Measurements from ENCODE around the gene AADACL2.
A peak's percentile ranks its signal among the peaks of the same experiment; 100 is the strongest.
"Not testable (repeated sequence)": the region's sequence is repeated elsewhere in the genome, so short reads cannot be mapped to it uniquely, and the experiment has no call there.

AADACL2 gene

DNA sequence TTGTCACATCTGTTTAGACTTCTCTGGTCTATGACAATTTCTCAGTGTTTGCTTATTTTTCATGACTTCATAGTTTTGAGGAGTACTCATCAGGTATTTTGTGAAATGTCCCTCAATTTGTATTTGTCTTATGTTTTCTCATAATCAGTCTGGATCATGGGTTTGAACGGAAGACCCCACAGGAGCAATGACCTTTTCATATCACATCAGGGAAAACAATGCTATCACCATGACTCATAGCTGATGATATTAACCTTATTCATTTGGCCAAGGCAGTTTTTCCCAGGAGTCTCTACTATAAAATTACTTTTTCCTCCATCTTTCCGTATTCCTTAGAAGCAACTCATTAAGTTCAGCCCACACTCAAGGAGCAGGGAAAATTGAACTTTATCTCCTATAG, 32.7 kb downstream of the AADACL2 start:
- DNase-seq (ENCODE audit: low read depth) = peak; percentile 31

DNA sequence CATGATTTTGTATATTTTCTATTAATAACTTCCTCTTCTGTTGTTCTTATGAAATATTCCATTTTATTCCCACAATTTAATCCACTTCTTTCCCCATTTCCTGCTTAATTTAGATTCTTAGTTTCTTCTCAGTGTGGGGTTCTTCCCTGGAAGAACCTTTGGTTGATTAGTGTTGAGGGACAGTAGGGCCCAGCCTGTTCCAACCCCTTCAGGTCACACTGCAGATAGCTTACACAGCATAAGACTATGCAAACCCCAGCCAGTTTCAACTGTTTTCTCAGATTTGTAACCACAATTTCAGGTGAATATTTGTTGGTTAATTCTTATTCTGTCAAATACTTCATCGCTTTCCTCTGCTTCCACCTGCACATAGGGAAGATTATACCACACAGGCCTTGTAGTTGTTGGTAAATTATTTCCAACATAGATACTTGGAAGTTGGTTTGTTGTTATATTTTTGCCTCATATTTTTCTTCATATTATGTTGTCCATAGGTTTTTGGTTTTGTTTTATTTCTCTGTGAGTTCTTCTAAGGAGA, 34.7 kb downstream of the AADACL2 start:
- no peak for DNase-seq (ENCODE audit: low read depth)

DNA sequence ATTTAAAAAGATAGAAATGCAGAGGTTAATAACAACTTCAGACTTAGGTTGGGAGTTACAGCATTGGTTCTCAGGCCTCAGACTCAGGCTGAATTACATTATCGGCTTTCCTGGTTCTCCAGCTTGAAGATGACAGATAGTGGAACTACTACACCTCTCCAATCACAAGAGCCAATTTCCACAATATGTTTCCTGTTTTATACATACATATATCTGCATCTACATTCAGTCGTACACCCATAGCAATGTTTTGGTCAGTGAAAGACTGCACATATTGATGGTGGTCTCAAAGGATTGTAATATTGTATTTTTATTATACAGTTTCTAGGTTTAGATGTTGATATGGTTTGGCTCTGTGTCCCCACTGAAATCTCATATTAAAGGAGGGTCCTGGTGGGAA, 35.4 kb downstream of the AADACL2 start:
- no peak for DNase-seq (ENCODE audit: low read depth)

DNA sequence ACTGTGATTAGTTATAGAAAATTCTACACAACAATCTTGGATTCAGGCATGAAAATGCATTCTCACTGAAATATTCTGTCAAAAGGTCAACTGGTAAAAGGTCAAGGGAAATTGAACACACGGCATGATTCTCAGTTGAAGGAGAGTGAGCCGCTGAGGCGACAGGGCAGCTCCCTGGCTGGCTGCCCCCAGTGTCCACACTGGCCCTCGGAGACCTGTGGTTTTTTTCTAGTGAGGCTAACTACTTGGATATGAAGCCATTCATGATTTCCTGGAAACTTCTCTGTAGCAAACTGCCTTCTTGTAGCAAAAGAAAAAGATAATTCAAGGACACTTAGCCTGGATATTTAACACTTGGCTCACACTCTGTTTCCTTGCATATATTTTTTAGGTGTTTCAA, 37.2 kb downstream of the AADACL2 start:
- no peak for DNase-seq (ENCODE audit: low read depth)

DNA sequence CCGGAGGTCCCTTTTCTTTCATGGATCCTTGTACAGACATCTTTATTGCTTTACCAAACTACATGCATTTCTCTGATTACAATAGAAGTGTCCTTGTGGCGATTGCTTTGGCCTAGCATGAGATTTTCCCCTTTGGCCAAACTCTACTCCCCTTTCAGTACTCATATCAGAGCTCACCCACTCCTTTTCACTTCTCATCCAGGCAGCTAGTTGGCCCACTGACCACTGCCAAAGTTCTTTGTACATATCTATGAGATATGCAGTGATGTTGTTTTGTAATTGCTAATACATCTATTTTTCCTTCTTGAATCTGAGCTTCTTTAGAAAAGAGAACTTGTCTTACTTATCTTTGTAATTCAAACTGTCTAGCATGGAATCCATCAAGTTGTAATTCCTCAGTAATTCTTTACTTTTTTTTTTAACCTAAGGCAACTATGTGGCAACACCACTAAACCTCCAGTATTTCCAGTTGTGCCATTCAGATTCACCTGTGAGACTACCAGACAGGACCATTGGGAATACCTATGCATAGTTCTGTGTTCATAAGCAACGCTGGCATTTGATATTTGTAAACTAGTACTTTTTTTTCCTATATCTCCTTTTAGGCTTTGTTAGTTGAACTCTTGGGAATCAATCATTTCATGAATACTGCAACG, 39.2 kb downstream of the AADACL2 start:
- no peak for DNase-seq (ENCODE audit: low read depth)

DNA sequence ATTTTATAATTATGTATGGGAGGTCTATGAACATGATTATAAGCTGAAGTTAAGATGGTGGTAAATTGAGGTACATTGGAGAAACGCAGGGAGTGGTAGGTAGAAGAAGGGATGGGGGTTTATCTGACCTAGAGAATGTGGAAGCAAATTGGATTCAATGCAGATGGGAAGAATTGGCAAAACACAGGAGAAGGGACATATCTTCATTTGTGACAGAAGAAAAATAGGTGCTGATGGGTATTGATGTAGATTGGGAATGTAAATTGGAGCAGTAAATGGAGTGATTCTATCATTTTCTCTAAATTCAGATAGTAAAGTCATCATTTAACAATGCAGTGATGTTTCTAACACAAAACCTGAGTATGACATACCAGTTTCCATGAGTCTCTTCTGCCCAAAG, 40.5 kb downstream of the AADACL2 start:
- DNase-seq (ENCODE audit: low read depth) = no peak

DNA sequence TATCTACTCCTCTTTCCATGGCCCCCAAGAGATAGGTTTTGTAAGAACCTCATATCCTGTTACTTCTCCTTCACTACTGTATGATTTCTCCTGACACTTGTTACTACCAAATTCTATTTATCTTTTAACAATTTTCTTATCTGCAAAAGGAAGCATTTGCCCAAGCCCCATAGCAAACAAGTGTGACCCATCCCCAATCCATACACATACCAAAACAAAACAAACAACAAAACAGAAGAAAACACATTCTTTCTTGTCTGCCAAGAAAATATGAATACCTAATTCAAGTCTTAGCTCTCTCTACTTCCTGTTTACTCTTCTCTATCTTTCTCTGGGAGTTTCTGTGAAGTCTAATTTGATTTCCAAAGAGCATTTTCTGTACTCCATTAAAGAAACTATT, 41.2 kb downstream of the AADACL2 start:
- DNase-seq (ENCODE audit: low read depth) = no peak

DNA sequence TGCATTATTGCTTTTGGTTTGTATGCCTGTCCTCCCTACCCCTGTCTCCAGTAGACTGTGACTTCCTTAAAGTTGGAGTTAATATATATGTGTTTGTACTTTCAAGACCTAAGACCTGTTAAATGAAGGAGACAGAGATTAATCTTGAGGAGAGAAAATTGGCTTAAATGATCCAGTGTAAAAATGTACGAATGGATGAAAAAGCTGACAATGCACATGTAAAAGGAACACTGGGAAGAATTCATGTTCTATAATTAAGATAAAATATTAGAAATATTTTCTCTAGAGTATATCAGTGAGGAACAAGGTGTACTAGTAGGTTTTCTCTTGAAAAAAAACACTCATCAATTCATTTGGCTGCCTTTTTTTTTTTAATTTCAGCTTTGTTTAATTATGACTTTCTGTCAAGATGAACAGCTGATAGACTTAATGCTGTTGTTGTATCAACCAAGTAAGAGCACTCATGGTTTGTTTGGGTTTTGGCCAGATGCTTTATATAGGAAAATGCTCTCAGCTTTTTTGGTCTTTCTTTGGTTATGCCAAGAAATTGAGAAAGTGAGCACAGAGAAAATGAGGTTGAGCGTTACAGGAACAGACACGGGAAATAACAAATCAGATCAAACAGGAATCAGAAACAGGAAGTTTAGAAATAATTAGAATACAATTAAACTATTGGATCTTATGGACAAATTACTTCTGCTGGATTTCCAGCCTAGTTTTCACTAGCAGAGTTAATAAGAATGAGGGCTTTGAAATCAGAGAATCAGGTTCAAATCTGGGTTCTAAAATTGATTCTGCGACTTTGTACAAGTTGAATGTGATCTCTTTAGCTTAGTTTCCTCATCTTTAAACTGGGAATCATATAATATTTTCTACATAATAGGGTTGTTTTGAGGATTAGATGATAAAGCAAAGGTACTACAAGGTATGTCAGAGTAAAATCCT, 41.9 kb downstream of the AADACL2 start:
- no peak for DNase-seq (ENCODE audit: low read depth)

DNA sequence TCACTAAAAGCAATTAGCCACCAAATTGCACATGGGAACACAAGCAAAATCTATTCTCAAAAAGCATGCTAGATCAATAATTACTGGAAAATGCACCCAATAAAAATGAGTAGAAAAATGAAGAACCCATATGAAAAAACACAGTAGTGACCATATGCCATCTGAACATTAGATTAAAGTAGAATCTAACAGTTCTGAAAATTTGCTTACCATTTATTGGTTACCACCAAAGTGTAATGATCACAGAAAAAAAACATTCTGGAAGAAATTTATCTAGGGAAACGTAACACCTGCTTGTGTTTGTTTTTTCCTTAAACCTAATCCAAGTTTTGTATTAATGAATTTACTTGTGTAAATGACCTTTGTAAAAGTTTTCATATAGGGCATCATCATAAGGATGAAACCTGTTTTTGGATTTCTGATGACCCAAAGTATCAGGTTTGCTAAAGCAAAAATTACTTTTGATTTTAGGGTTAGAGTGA, 42.6 kb downstream of the AADACL2 start:
- no peak for DNase-seq (ENCODE audit: low read depth)

DNA sequence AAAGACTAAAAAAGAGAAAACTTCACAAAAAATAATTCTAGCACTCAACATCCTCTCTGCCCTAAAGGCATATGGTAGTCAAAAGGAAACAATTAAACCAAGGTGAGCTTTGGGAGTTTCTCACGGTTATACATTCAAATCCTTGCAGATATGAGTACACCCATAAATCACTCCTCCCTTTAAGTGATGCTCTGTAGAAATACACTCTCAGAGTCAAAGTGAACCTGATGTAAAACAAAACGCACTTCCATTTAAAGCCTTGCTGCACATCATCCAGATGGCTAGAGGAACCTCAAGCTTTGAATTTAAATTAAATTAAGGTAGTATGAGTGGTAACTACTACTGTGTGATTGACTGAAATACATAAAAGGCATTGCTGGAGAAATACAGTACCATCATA, 44.2 kb downstream of the AADACL2 start:
- DNase-seq (ENCODE audit: low read depth) = no peak

DNA sequence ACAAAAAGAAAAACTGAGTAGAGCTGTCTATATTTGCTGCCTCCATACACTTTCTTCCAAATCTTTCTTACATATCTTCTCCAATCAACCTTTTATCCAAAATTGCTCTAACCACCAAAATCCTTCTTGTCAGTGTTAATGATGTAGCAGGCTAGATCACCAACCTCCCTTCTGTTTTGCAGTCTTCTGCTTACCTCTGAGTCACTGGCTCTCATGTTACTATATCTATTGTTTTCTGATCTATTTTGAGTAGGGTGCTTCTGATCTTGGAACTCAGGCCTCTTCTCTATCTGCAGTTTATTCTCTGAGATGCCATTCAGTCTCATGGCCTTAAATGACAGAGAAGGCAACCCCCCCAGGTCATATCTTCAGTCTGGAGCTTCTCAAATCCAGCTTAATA, 53.9 kb downstream of the AADACL2 start:
- DNase-seq (ENCODE audit: low read depth) = no peak

DNA sequence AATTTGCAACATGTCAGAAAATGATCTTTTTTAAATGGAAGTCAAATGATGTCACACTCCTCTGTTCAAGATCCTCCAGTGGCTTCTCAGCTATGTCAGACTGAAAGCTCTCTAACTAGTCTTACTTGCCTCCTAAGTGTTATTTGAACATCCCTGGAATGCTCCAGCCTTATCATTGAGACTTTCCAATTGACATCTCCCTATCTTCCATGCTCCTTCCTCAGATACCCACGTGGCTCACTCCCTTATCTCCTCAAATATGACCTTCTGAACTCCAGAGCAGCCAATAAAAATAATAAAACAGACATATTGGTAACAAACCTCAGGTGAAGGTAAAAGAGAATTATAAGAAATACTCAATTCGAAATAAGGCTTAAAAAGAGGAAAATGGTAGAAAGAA, 54.7 kb downstream of the AADACL2 start:
- no peak for DNase-seq (ENCODE audit: low read depth)

DNA sequence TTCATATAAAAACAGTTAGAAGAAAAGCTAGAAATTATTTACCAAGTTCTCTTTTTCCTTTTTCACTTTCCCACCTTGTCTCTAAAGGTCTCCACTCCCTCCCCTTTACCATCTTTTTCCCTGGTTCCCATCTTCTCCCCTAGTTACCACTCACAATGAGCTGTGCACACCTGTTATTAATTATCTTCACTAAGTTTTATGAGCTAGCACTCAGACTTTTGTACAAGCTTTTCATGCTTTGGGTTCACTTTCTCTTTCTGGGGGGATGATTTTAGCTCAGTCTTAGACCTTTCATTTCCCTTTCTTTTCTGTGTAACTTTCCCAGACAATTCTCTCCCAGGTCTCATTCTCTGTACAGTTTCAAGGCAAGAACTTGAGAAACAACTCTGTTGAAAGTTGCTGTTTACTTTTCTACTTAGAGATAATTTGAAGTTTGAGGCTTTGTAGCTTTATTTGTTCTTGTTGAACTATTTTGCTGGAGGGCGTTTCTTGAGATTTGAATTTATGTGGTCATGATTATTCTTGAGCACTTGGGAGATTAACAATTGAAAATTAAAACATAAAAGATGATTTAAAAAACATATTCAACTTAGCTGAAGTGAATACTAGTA, 56.2 kb downstream of the AADACL2 start:
- no peak for DNase-seq (ENCODE audit: low read depth)

DNA sequence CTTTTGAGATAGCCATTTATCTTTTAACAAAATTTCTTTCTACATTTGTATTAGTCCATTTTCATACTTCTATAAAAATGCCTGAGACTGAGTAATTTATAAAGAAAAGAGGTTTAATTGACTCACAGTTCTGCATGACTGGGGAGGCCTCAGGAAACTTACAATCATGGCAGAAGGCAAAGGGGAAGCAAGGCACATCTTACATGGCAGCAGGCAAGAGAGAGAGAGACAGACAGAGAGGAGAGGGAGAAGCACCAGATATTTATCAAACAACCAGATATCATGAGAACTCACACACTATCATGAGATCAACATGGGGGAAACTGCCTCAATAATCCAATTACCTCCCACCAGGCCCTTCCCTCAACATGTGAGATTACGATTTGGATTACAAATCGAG, 57.0 kb downstream of the AADACL2 start:
- DNase-seq (ENCODE audit: low read depth) = not testable (repeated sequence)

DNA sequence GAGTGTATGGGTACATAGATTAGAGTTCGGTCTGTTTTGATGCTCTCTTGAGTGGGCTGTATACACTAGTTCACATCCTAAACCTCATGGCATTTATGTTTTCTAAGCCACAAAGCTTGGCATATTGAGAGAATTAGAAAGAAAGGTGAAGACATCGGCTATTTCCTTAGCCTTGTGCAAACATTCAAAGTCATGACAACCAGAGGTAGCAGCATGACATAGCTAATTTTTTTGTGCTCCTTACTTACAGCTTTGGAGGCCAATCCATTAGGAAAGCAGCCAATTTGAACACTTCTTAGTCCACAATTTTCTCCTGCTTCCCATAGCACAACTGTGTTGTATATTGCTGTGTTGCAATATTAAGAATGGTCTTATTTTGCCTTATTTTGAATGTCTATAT, 58.7 kb downstream of the AADACL2 start:
- DNase-seq (ENCODE audit: low read depth) = no peak

DNA sequence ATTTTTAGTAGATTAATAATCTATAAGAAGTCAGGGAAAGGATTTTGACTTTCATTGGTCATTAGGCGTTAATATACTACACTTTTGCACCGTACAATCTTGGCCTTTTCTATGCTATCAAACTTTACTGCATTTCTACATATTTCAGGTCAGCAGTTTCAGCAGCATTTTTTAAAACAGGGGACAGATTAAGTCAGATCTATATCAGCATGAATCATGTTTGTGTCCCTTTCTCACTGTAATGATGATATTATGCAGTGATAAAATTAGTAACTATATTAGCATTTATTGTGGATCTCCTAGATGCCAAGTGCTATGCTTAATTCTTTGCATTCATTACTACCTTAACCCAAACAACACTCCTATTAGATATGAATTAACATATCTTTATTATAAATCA, 59.9 kb downstream of the AADACL2 start:
- no peak for DNase-seq (ENCODE audit: low read depth)

DNA sequence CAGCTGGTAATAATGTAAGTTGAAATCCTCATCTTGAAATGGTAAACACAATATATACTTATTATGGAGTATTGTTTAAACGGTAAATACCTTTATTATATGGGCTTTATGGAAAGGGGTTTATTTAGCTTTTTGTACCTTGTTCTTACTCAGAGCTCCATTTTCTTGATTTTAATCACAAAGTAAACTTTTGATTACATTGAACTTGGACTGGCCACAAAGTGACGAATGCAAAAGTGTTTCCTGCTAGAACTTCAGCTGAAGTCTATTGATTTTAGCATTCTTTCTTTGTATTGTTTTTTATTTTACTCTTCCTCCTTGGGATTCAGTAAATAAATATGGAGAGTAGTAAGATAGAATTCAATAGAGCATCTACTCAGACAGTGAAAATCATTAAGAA, 60.4 kb downstream of the AADACL2 start:
- no peak for DNase-seq (ENCODE audit: low read depth)

DNA sequence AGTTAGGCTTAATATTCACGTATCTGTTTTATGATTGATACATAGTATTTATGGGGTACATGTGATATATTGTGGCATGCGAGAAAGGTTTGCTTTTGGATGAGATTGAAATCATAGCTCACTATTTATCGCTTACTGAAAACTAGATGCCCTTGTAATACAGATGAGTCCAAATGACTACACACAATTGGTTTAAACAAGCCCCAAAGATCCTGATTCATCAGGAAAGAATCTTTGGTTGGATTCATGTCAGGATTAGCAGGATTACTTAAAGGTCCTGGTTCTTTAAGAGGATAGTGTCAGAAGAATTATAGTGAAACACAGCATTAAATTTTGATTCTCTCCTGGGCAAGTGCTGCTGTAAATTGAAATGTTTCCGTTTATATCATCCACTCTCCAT, 61.5 kb downstream of the AADACL2 start:
- DNase-seq (ENCODE audit: low read depth) = peak; percentile 74

DNA sequence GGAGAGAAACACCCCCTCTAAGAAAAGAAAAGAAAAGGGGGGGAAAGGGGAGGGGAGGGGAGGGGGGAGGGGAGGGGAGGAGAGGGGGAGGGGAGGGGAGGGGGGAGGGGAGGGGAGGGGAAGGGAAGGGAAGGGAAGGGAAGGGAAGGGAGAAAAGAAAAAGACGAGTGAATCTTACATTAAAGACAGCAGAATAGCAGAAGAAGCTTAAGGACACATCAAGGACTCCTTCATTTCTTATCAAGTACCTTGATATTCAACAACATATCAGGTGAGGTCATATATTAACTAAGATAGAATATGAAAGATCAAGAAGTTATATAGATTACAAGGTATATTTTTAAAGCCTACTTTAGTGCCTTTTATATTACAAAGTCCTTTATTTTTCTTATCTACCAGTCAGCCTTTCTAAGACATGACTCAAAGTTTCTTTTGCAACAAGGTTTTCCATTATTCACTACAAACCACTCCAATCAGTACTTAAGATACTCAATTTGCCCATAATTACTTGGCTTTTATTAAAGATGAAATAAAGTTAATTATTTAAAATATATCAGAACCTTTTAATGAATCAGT, 62.5 kb downstream of the AADACL2 start:
- no peak for DNase-seq (ENCODE audit: low read depth)

DNA sequence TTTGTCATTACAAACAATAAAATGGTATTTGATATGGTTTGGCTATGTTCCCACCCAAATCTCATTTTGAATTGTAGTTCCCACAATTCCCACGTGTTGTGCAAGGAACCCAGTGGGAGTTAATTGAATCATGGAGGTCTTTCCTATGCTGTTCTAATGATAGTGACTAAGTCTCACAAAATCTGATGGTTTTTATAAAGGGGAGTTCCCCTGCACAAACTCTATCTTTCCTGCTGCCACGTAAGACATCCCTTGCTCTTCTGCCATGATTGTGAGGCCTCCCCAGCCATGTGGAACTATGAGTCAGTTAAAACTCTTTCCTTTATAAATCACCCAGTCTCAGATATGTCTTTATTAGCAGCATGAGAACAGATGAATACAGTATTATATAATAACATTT, 64.7 kb downstream of the AADACL2 start:
- DNase-seq (ENCODE audit: low read depth) = no peak

DNA sequence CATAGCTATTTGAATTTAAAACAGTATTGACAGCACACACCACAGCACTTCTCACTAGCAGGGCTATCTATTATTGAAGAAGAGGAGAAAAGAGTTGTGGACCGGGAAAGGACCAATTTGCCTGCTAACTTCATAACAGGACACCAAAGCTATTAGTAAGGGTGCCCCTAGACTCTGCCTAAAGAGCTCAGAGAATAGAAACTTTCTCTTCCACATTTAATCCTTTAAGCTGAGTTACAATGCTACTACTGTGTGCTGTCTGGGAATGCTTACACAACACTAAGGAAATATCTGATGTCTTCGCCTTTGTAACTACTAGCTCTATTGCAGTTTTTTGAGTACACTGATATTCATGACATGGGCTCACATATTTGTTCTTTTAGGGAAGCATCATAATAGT, 66.7 kb downstream of the AADACL2 start:
- no peak for DNase-seq (ENCODE audit: low read depth)

DNA sequence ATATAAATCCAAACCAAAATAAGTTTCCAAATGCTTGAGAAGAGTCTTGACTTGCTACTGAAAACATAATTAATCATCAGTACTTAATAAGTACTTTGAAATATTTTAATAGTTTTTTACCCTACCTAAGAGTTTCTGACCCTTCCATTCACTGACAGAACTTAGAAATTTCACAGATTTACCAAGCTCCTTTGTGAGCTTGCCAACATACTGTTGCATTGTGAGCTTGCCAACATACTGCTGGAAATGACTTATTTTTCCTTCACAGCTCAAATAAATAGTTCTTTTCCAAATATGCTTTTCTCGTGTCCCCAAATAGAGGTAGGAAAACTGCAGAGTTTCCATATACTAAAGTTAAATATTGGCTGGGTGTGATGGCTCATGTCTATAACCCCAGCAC, 70.5 kb downstream of the AADACL2 start:
- DNase-seq (ENCODE audit: low read depth) = no peak

Data from HS-5 (cell line).